PC-9 (cell line): ENCODE data around the gene C13orf46. TPM values are rescaled to one million over a fixed set of nuclear protein-coding genes. Genes with fewer than 3 reads are reported as not detected.

ENCODE experiments used
- BruUV-seq: library from RNA; stranded (reverse); fragments of 400-500 nt; replicated peaks from 2 replicates; lab custom pipeline; 2021; lab: Mats Ljungman, UMichigan
- CTCF ChIA-PET: fragments of 300-600 bp; sonication (Branson Sonifier 250); formaldehyde crosslinking; loops from one replicate; lab custom pipeline; 2022; ENCODE audit warnings: antibody characterized with exemption; lab: Charles Lee
- POLR2A ChIA-PET: fragments of 300-600 bp; sonication (Branson Sonifier 250); formaldehyde crosslinking; loops from one replicate; lab custom pipeline; 2022; ENCODE audit warnings: antibody characterized with exemption; ENCODE audit not compliant: unreplicated experiment; lab: Charles Lee
- DNase-seq, 2 experiments: peaks; one replicate each; pipeline versions ENCODE4 v3.0.0 to v3.0.0-alpha.2; 2015 to 2022; ENCODE audit warnings: mixed read lengths in 1 of 2
- H2AFZ ChIP-seq: fragments of 200-600 bp; sonication (generic); 2 replicates; pipeline ENCODE4 v1.8.1; 2017; ENCODE audit warnings: antibody characterized with exemption
- H3F3A ChIP-seq: fragments of 200-600 bp; sonication (generic); 2 replicates; pipeline ENCODE4 v1.8.1; 2017; ENCODE audit warnings: antibody characterized with exemption, mild to moderate bottlenecking, low read depth; ENCODE audit not compliant: insufficient read depth
- H3K27ac ChIP-seq: fragments of 200-600 bp; sonication (generic); 2 replicates; pipeline ENCODE4 v1.6.1; 2016; ENCODE audit warnings: mixed run types
- H3K27me3 ChIP-seq: fragments of 200-600 bp; sonication (generic); 2 replicates; pipeline ENCODE4 v1.6.1; 2016; ENCODE audit warnings: low read depth, mixed run types; ENCODE audit not compliant: insufficient read depth
- H3K36me3 ChIP-seq: fragments of 200-600 bp; sonication (generic); 2 replicates; pipeline ENCODE4 v1.6.1; 2016; ENCODE audit warnings: low read depth, mixed run types
- H3K4me1 ChIP-seq: fragments of 200-600 bp; sonication (generic); replicated peaks from 2 replicates; pipeline ENCODE4 v1.6.1; 2016; ENCODE audit warnings: mixed run types; ENCODE audit not compliant: insufficient read depth
- H3K4me2 ChIP-seq: fragments of 200-600 bp; sonication (generic); 2 replicates; pipeline ENCODE4 v1.6.1; 2017; ENCODE audit warnings: mixed run types
- H3K4me3 ChIP-seq: fragments of 200-600 bp; sonication (generic); 2 replicates; pipeline ENCODE4 v1.6.1; 2016; ENCODE audit warnings: mixed run types
- H3K79me2 ChIP-seq: fragments of 200-600 bp; sonication (generic); 2 replicates; pipeline ENCODE4 v1.6.1; 2017; ENCODE audit warnings: low read depth, mixed run types
- H3K9me2 ChIP-seq: fragments of 200-600 bp; sonication (generic); 2 replicates; pipeline ENCODE4 v1.8.1; 2017; ENCODE audit warnings: mild to moderate bottlenecking; ENCODE audit not compliant: insufficient read depth
- H3K9me3 ChIP-seq: fragments of 200-600 bp; sonication (generic); 2 replicates; pipeline ENCODE4 v1.8.1; 2016; ENCODE audit warnings: low read depth; ENCODE audit not compliant: insufficient read depth
- H4K20me1 ChIP-seq: fragments of 200-600 bp; sonication (generic); 2 replicates; pipeline ENCODE4 v1.8.1; 2017; ENCODE audit not compliant: insufficient read depth
- CTCF ChIP-seq: fragments of 200-600 bp; sonication (generic); conservative IDR thresholded peaks from 2 replicates; pipeline ENCODE4 v1.6.1; 2017; ENCODE audit warnings: mixed run types, antibody characterized with exemption, mild to moderate bottlenecking, moderate library complexity
- EZH2 ChIP-seq: fragments of 200-600 bp; sonication (generic); IDR thresholded peaks from 2 replicates; pipeline ENCODE4 v1.8.0; 2017; ENCODE audit warnings: antibody characterized with exemption, low read depth
- intact Hi-C: fragments of 100-400 bp; cut with micrococcal nuclease; formaldehyde crosslinking; loops from one replicate; pipeline ENCODE4 v1.10.0; 2022; ENCODE audit not compliant: unreplicated experiment
- total RNA-seq: library from RNA; stranded (reverse); gene quantifications from 2 replicates; pipeline ENCODE4 v1.2.3, GENCODE V29; 2021

C13orf46 gene
- total RNA-seq, 1 experiment from 2014 or later: 1.5 TPM

- Histone ChIP-seq H3K4me3 (no peak overlapping the region), H3K9me2 (no peaks in the 10 kb centered on the region), H3F3A (peaks cover 40% of the 10 kb centered on the region), H3K27me3 (no peaks in the 10 kb centered on the region), H3K4me2 (no peak overlapping the region), H2AFZ (no peak overlapping the region), H3K36me3 (no peaks in the 10 kb centered on the region), H3K27ac (peak overlapping the region; percentile 84; the same call in 1 of the 2 replicates), H3K4me1 (peaks cover 36% of the 10 kb centered on the region), H3K9me3 (no peaks in the 10 kb centered on the region), H3K79me2 (no peaks in the 10 kb centered on the region), H4K20me1 (no peaks in the 10 kb centered on the region)
- no peak for DNase-seq
- no TSS peak for BruUV-seq
- ChIA-PET CTCF (no interaction called here), POLR2A (no interaction called here)
- TF ChIP-seq CTCF (no peak), EZH2 (no peak)
- intact Hi-C loops: loop anchor here (1.0 kb wide), 1 partner anchor 87 kb away; no protein-coding TSS in a partner anchor
These were observed 4.1 kb upstream of the C13orf46 start for GRCh38 chr13:113977976-113978375.

GRCh38 chr13:113976711-113977684, 3.1 kb upstream of the C13orf46 start:
- Histone ChIP-seq H3K9me3 (no peaks in the 10 kb centered on the region), H3K4me1 (peaks cover 39% of the 10 kb centered on the region), H2AFZ (no peak overlapping the region), H4K20me1 (no peaks in the 10 kb centered on the region), H3K36me3 (no peaks in the 10 kb centered on the region), H3K27ac (peak overlapping the region; percentile 84), H3K4me2 (peak overlapping the region; percentile 68), H3K79me2 (no peaks in the 10 kb centered on the region), H3F3A (peaks cover 40% of the 10 kb centered on the region), H3K9me2 (no peaks in the 10 kb centered on the region), H3K27me3 (no peaks in the 10 kb centered on the region), H3K4me3 (no peak overlapping the region)
- intact Hi-C loops: loop anchor here (1.0 kb wide), 1 partner anchor 88 kb away; no protein-coding TSS in a partner anchor
- BruUV-seq: no TSS peak
- CTCF ChIA-PET: no interaction called here
- POLR2A ChIA-PET: interaction anchor here (0.6 kb wide), 1 partner anchor 90 kb away, joined by 3 read pairs; no protein-coding TSS in a partner anchor
- TF ChIP-seq EZH2 (no peak), CTCF (no peak)
- DNase-seq: peak; percentile 72 to 93

GRCh38 chr13:113975416-113975815, 1.5 kb upstream of the C13orf46 start:
- H4K20me1 ChIP-seq: no peaks in the 10 kb centered on the region
- no peak overlapping the region for H3K4me2 ChIP-seq
- H3K79me2 ChIP-seq: no peaks in the 10 kb centered on the region
- no peak for TF ChIP-seq EZH2
- no peak for TF ChIP-seq CTCF
- H3F3A ChIP-seq: peaks cover 47% of the 10 kb centered on the region; the same call in 1 of the 2 replicates
- CTCF ChIA-PET: no interaction called here
- H3K9me2 ChIP-seq: no peaks in the 10 kb centered on the region
- H3K9me3 ChIP-seq: no peaks in the 10 kb centered on the region
- BruUV-seq: no TSS peak
- no peak overlapping the region for H3K4me3 ChIP-seq
- no peaks in the 10 kb centered on the region for H3K36me3 ChIP-seq
- no peak overlapping the region for H2AFZ ChIP-seq
- H3K27me3 ChIP-seq: no peaks in the 10 kb centered on the region
- POLR2A ChIA-PET: no interaction called here
- DNase-seq: no peak
- H3K27ac ChIP-seq: no peak overlapping the region
- H3K4me1 ChIP-seq: peaks cover 41% of the 10 kb centered on the region
- intact Hi-C loops: no loop called here
